Right renal pelvis (tissue), 4 donors: ENCODE data around the gene WDR18. TPM values are rescaled to one million over a fixed set of nuclear protein-coding genes. Genes with fewer than 3 reads are reported as not detected.

Source experiments
- DNase-seq, 4 donors: peaks; one replicate each; pipeline ENCODE4 v3.0.0-alpha.2; 2013; ENCODE audit warnings: low read depth in 4 of 4, low spot score in 3 of 4, missing footprints in 1 of 4
- polyA plus RNA-seq, 4 donors: library from polyadenylated mRNA; unstranded; fragments of 120-200 nt; gene quantifications; one replicate each; pipeline ENCODE4 v1.2.1, GENCODE V29; 2013; ENCODE audit not compliant: insufficient read length in 4 of 4

WDR18 gene
- 10 to 100 TPM; 33.6 to 78.8 (median 37.7) TPM for polyA plus RNA-seq

- peak; percentile 75 to 83 (median 81) for DNase-seq
Measured at GRCh38 chr19:984165-984967, at the start of gene WDR18. Gene WDR18 (plus strand): TSS chr19:984345. CDS start chr19:984354, 9 bp downstream.

- DNase-seq, result no peak
Measured at GRCh38 chr19:934865-935479, 49.2 kb upstream of the WDR18 start.

- no peak for DNase-seq
Measured at GRCh38 chr19:936175-936546, 48.0 kb upstream of the WDR18 start.

- no peak for DNase-seq
Measured at GRCh38 chr19:937259-937694, 46.9 kb upstream of the WDR18 start.

- no peak for DNase-seq
Measured at GRCh38 chr19:938233-938923, 45.8 kb upstream of the WDR18 start.

GRCh38 chr19:939439-939838, 44.7 kb upstream of the WDR18 start:
- DNase-seq, result no peak

- DNase-seq, result no peak
Measured at GRCh38 chr19:939922-940321, 44.2 kb upstream of the WDR18 start.

- DNase-seq, result no peak
Measured at GRCh38 chr19:940591-941291, 43.4 kb upstream of the WDR18 start.

- DNase-seq, result no peak
Measured at GRCh38 chr19:941292-942132, 42.6 kb upstream of the WDR18 start.

- DNase-seq, result no peak
Measured at GRCh38 chr19:942133-942645, 42.0 kb upstream of the WDR18 start.

- no peak for DNase-seq
Measured at GRCh38 chr19:943551-944170, 40.5 kb upstream of the WDR18 start.

- DNase-seq, result no peak
Measured at GRCh38 chr19:944171-944567, 40.0 kb upstream of the WDR18 start.

- DNase-seq, result no peak
Measured at GRCh38 chr19:944663-945241, 39.4 kb upstream of the WDR18 start.

GRCh38 chr19:945401-946252, 38.5 kb upstream of the WDR18 start:
- no peak for DNase-seq

- DNase-seq, result no peak
Measured at GRCh38 chr19:947090-947706, 36.9 kb upstream of the WDR18 start.

GRCh38 chr19:947707-948539, 36.2 kb upstream of the WDR18 start:
- no peak for DNase-seq
